ENCODE measurements around the gene PAX2.

The PAX2 gene

GRCh38 chr10:100724531-100725027 is 20.8 kb upstream of the PAX2 start:
- no peak for DNase-seq (ENCODE audit: low read depth in 2 of 2)

- DNase-seq (ENCODE audit: low read depth in 2 of 2), result no peak
These were observed 20.3 kb upstream of the PAX2 start for GRCh38 chr10:100725071-100725471.

- DNase-seq (ENCODE audit: low read depth in 2 of 2), result no peak
These were observed 19.4 kb upstream of the PAX2 start for GRCh38 chr10:100725869-100726426.

GRCh38 chr10:100727808-100728207 is 17.6 kb upstream of the PAX2 start:
- DNase-seq (ENCODE audit: low read depth in 2 of 2), result no peak

- no peak for DNase-seq (ENCODE audit: low read depth in 2 of 2)
These were observed 16.2 kb upstream of the PAX2 start for GRCh38 chr10:100728928-100729861.

GRCh38 chr10:100729862-100730724 is 15.3 kb upstream of the PAX2 start:
- no peak for DNase-seq (ENCODE audit: low read depth in 2 of 2)

- DNase-seq (ENCODE audit: low read depth in 2 of 2), result no peak
These were observed 14.5 kb upstream of the PAX2 start for GRCh38 chr10:100730725-100731406.

- no peak for DNase-seq (ENCODE audit: low read depth in 2 of 2)
These were observed 13.8 kb upstream of the PAX2 start for GRCh38 chr10:100731407-100732240.

GRCh38 chr10:100732241-100732596 is 13.2 kb upstream of the PAX2 start:
- DNase-seq (ENCODE audit: low read depth in 2 of 2), result no peak

- no peak for DNase-seq (ENCODE audit: low read depth in 2 of 2)
These were observed 12.1 kb upstream of the PAX2 start for GRCh38 chr10:100733329-100733728.

- no peak for DNase-seq (ENCODE audit: low read depth in 2 of 2)
These were observed 10.9 kb upstream of the PAX2 start for GRCh38 chr10:100734295-100735086.

GRCh38 chr10:100735087-100735336 is 10.4 kb upstream of the PAX2 start:
- DNase-seq (ENCODE audit: low read depth in 2 of 2), result no peak

GRCh38 chr10:100735337-100736143 is 9.8 kb upstream of the PAX2 start:
- no peak for DNase-seq (ENCODE audit: low read depth in 2 of 2)

GRCh38 chr10:100736144-100736808 is 9.1 kb upstream of the PAX2 start:
- no peak for DNase-seq (ENCODE audit: low read depth in 2 of 2)

GRCh38 chr10:100736809-100737354 is 8.5 kb upstream of the PAX2 start:
- DNase-seq (ENCODE audit: low read depth in 2 of 2), result no peak

- no peak for DNase-seq (ENCODE audit: low read depth in 2 of 2)
These were observed 7.9 kb upstream of the PAX2 start for GRCh38 chr10:100737355-100738054.

- no peak for DNase-seq (ENCODE audit: low read depth in 2 of 2)
These were observed 7.1 kb upstream of the PAX2 start for GRCh38 chr10:100738055-100738827.
